HG03135 (cell line): ENCODE measurements around the gene CDK5R1.

Experiments
- ATAC-seq: cut with Tn5 transposase; IDR thresholded peaks from one replicate; pipeline ENCODE4 v1.9.1; 2021; ENCODE audit warnings: mild to moderate bottlenecking, moderate library complexity; ENCODE audit not compliant: unreplicated experiment

Gene CDK5R1

DNA sequence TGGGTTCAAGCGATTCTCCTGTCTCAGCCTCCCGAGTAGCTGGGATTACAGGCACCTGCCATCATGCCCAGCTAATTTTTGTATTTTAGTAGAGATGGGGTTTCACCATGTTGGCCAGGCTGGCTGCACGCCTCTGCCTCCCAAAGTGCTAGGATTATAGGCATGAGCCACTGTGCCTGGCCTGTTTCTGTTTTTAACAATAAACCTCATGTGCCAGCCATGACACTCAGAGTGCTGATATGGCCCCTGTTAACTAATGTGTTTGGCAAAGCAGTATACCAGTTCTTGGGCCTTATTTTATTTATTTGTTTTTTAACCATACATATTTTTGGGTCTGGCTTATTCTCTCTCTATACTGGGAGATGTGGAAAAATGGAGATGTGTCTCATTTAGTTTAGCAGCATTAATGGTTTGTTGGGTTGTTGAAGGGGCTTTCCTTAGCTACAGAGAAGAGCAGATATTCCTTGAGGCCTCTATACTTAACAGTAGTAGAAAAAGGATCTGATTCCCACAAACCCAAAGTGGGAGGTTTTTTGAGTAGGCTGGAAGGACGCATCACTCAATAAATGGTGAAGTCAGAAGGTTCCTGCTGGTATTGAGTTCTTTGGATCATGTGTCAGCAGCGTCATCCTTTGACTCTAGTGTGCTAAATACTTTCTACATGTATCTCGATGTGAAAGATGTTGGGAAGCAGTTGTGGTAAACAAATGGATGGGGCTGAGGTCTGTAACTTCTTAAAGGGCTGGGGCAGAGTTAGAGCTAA, 16.2 kb upstream of the CDK5R1 start:
- ATAC-seq: no peak

DNA sequence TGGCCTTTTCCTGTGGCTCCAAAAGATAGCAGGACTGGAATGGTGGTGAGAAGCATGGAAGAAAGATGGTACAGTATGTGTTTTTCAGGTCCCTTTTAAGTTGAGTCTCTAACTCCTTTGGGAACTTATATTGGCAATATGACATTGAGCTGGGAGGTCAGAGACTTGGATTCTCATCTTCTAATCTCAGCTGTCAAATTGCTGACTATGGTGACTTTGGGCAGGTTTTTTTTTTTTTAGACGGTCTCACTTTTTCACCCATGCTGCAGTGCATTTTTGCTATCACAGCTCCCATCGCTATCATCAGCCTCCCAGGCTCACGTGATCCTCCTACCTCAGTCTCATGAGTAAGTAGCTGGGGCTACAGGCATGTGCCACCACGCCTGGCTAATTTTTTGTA, 15.1 kb upstream of the CDK5R1 start:
- ATAC-seq: no peak

DNA sequence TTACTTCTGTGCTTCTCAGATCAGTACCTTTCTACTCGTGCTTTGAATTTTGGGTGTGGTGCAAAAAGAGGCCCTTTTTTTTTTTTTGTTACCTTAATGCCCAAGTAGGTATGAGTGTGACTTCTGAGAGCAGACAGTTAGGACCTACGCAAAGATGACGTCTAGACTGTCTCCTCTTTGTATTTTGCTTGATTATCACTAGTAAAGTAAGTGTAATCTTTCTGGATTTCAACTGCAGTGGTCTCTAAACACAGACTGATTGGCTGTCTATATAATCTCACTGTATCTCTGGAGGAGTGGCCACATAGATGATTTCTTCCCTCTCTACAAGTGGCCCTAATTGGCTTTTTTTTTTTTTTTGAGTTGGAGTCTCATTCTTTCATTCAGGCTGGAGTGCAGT, 11.5 kb upstream of the CDK5R1 start:
- ATAC-seq: no peak

DNA sequence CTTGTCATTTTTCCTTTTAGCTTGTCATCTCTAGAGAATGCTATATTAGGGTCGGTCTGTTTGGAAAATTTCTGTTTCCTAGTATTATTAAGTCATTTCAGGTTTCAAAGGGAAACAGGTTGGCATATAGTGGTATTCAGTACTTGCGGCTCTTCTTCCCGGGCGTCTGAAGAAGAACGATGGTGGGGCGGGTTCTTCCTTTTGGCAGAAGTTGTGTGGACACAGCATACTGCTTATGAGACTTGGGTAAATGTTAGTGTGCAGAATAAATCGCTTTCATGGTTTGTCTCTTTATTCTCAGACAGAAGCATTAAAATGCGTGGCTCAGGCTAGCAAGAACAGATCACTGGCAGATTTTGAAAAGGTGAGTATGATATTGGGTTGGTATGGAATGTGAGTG, 9.6 kb upstream of the CDK5R1 start:
- ATAC-seq: no peak

DNA sequence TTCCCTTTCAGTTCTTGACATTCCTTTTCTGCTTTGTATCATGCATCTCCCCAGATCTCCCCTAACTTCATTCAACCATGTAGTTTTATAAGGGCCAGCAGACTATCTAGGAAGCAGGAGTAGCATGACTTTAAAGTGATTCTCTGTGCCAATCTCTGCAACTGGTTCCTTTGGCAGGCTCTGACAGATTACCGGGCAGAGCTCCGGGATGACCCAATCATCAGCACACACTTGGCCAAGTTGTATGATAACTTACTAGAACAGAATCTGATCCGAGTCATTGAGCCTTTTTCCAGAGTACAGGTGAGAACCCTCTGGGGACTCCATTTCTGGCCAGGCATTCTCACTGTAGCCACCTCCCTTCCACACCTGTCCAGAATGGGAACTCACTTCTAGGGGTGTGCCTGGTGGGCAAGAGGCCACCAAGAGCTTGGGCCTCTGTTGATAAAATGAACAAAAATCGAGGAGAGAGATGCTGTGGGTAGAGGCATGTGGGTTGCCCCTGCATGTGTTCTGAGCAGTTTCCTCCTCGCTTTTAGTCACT, 7.6 kb upstream of the CDK5R1 start:
- ATAC-seq: no peak

DNA sequence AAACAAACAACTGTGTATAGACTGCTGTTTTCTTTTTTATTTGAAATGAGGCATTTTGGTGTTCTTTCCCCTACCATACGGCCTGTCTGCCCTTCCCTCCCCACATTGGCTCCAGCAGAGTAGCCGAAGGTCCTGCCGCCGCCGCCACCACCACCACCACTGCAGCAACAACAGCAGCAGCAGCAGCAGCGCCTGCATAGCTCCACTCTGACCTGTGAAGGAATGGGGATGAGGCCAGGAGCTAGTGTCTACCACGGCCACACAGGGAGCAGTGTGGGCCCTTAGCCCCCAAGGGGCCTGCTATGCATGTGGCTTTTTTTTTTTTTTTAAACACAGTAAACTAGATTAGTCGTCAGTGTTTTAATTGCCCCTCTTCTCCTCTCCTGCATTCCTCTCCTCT, 5.6 kb upstream of the CDK5R1 start:
- no peak for ATAC-seq

DNA sequence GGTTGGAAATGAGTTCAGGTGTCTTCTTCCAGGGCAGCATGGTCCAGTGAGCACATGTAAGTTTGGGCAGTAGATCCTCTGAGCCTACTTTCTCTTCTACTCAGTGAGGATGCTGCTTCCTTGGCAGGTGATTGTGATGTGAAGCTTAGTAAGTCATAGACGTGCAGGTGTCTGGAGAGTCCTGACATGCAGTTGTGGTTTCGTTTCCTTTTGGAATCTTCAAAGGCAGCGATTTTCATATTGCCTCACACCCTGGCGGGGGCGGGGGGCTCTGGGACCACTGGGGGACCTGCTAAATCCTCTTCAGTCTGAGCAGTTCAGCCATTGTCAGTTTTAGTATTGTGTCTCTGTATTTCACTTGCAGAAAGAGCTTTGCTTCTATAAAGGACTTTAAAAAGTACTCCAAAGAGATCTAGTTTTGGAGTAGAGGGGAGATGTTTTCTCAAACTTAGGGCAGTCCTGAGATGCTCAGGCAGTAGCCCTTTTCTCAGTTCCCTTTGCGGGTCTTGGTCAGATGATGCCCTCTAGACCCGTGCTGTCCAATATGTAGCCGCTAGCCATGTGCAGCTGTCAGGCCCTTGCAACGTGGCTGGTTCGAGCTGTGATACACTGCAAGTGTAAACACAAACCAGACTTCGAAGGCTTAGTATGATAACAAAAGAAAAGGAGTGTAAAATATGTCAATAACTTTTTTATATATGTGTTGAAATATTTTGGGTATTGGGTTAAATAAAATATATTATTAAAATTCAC, 4.0 kb upstream of the CDK5R1 start:
- ATAC-seq: no peak

DNA sequence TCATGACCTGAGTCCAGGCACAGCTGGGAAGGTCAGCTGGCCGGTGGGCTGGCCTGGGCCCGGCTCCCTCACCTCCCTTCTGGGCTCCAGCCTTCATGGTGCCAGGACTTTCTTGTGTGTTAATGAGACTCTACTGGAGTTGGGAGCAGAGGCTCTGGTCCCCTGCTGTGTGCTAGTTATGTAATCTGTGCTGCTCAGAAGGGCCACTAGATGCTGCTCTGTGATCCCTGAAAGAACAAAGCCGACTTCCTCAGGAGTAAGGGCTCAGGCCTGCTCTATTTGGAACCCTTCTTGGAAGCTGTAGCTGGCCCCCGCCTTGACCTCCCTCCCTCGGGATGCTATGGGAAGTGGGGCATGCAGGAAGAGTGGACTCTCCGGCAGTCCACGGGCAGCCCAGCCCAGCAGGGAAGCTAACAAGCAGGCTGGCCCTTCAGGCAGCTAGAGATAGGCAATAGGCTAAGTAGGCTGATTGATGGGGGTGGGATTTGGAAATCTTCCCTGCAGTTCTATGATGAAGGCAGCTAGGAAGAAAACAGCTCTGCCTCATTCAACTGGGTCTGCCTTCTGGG, 3.3 kb upstream of the CDK5R1 start:
- ATAC-seq: no peak

DNA sequence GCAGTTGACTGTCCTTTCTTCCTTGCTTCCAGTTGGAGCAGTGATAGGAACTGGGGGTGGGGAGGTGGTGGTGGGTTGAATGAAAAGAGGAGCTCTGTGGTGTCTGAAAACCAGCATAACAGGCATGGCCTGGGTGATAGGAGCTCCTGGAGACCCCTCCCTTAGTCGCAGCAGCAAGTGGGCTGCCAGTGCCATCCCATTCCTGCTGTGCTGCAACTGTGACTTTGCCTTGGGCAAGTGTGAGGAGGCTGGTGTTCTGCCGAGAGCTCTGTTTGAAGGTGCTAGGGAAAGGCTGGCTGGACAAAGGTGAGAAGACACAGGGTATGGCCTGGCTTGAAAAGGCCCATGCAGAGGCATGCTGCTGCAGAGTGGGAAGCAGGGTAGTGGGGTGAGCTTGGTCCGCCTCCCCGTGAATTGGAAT, 2.7 kb upstream of the CDK5R1 start:
- ATAC-seq: no peak

DNA sequence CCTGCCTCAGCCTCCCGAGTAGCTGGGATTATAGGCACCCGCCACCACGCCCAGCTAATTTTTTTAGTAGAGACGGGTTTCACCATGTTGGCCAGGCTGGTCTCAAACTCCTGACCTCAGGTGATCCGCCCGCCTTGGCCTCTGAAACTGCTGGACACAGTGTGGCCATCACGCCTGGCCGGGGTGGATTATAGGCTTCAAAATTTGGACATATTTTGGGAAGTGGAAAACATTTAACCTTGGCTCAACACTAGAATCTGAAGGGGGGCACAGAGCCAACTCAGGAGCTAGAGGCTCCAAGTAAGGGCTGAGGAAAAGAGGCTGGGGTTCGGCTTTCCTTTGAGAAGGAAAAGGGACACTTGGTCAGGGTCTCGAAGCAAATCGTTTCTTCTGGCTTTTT, 2.2 kb upstream of the CDK5R1 start:
- ATAC-seq: no peak

DNA sequence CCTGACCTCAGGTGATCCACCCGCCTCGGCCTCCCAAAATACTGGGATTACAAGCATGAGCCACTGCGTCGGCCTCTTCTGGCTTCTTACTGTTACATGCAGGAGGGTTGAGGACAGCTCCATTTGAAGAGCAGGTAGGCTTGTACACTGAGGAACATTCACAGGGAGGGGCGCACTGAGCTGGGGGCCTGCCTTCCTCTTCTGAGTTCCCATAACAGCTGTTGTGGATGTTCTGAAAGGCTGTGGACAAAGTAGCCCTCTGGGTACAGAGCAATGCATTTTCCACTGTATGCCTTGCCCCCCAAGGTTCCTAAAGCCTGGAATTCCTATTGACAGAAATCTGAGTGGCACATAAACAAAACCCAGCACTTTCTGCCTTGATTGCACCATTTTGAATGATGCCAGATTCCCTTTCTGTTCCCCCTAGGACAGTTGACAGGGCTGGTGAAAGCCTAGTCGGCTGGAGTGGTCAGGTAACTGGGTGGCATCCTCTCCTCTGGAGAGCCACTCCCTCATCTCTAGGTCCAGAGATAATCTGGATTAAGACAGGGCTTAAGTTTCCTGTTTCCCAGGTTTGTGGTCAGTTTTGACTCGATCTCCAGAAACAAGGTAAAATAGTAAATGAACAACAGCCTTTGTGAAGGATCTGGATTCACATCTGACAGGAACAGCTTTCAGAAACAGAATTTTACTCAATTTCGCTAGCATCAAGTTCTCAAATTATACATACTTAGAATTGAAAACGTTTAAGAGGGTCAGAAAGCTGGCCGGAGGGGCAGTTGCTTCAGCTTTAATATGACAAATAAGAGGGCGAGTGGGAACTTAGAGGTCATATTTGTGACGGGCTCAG, 1.3 kb upstream of the CDK5R1 start:
- no peak for ATAC-seq

DNA sequence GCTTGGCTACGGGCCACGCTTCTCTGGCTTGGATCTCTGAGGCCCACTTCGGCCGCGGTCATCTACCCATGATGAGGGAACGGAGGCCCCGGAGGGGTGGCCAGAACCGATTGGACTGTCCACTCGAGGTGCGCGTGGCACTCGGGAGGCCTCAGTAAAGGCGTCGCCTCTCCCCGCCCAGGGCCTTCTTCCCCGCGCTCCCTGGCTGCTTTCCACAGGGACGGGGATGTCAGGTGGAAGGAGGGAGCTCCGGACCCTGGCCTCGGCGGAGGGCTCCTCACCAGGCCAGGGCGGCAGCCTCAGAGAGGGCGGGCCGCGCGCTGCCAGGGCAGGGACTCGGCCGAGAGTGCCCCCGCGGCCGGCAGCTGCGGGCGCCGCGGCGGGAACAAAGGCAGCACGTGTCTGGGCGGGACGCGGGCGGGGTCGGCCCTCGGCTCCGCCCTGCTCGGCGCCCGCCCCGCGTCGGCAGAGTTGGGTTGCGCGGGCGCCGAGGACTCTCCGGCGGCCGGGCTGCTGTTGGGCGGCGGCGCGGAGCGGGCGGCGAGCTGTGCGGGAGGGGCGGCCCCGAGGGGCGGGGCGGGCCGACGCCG, 587 bp upstream of the CDK5R1 start:
- ATAC-seq: peak; percentile 50

DNA sequence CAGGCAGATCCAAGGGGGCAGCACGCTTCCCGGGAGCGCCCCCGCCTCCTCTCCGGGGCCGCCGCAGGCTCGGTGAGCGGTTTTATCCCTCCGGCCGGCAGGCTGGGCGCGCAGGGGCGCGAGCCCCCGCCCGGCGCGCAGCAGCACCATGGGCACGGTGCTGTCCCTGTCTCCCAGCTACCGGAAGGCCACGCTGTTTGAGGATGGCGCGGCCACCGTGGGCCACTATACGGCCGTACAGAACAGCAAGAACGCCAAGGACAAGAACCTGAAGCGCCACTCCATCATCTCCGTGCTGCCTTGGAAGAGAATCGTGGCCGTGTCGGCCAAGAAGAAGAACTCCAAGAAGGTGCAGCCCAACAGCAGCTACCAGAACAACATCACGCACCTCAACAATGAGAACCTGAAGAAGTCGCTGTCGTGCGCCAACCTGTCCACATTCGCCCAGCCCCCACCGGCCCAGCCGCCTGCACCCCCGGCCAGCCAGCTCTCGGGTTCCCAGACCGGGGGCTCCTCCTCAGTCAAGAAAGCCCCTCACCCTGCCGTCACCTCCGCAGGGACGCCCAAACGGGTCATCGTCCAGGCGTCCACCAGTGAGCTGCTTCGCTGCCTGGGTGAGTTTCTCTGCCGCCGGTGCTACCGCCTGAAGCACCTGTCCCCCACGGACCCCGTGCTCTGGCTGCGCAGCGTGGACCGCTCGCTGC, 832 bp downstream of the CDK5R1 start:
- ATAC-seq: no peak

DNA sequence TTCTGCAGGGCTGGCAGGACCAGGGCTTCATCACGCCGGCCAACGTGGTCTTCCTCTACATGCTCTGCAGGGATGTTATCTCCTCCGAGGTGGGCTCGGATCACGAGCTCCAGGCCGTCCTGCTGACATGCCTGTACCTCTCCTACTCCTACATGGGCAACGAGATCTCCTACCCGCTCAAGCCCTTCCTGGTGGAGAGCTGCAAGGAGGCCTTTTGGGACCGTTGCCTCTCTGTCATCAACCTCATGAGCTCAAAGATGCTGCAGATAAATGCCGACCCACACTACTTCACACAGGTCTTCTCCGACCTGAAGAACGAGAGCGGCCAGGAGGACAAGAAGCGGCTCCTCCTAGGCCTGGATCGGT, 1.4 kb downstream of the CDK5R1 start:
- ATAC-seq: no peak

DNA sequence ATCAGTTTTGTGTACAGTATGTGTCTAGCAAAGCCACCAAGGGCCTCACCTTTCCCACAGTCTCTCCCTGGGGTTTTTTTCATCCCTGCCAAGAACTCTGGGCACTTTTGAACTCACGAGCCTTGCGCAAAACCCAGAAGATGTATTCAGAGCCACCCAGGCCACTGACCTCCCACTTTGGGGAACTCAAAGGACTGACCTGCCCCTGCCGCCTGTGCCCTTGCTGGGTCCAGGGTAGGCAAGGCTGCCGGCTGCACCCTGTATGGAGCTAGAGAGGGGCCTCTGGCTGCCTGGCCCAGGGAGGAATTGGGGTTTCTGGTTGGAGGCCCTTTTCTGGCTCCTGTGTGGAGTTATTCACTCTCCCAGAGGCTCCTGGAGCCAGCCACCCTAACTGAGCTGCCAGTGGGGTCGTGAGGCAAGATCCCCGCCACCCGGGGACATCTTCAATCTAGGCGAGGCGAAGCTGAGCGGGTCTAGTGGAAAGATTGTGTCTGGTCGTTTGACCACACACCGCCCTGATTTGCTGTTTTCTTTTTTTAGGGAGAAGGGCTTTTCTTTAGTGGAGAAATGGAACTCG, 1.9 kb downstream of the CDK5R1 start:
- no peak for ATAC-seq

DNA sequence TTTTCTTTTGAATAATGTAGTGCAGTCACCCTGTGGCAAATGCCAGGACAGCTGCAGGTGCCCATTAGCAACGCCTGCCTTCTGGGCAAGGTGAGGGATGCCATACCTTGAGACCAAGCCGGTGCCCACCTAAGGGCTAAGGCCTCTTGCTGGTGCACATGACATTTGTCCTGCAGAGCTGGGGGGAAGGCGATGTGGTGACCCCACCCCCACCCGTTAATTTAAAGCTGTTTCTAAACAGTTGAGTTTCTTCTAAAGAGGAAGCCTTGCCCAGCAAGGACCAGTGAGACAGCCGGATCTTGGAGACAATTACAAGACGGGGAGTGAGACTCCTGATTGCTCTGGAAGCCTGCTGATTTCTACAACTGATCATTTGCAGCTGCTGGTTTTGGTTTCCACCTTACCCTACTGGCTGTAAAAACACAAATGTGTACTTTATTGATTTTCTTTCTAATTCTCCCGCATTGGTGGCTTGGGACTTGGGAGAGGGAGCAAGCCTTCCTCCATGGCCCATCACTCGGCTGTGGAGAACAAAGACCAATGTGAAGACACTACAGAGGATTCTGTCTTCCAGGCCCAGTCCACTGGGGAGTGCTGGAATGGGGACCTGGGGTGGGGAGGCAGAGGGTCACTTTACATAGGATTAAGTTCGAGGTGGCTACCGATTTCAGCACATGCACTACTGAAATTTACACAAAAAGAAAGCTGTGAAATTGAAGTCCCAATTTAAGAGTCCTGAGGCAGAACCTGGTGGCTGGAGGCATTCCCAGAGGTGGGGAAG, 2.7 kb downstream of the CDK5R1 start:
- ATAC-seq: no peak

DNA sequence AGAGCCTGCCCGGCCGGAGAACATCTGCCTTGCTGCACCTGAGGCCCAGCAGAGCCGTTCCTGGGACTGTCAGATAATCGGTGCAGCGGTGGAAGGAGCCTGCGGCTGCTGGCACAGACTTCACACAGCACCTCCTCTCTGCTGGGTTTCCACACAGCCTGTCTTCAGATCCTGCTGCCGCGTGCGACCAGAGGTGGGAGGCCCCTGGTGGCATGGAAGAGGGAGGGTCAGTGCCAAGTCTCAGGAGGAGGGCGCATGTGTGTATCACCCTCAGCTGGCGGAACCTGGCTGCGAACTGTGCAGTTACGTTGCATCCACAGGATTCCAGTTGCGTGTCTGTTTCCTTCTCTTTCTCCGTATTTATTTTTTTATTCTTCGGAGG, 3.3 kb downstream of the CDK5R1 start:
- ATAC-seq: no peak

DNA sequence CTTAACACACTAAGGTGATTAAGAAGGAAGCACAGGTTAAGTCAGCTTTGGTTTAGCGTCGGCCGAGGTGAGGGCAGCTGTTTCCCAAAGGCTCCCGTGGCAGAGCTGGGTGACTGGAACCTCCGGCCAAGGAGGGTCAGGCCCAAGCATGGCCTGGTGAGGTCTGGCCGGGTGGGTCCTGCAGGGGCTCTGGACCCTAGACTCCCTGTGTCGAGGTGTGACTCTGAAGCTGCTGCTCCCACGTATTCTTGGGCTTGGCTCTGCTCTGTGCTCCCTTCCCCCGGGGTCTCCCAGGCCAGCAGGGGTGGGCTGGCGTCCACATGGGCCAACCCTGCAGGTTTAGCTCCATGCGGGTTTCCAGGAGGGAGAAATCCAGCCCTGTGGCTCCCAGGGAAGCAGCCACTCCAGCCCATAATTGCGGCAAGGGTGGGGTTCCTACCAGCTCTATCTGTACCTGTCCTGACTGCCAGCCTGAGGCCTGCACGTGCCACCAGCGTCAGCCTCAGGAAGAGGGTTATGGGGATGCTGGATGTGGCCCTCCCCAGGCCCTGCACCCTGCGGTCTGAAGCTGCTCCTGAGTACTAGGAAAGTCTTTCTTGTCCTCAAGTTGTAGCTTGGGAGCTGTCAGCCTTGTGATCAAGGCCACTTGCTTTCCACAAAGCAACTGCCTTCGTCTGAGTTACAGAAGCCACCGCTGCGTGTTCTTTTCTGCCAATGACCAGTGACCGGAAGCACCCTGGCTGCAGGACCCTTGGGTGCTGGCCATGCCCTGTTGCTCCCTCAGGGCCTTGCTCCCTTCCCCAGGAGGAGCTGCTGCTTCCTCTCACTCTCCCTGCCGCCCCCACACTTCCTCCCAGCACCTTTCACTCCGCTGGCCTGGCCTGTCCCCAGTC, 4.8 kb downstream of the CDK5R1 start:
- ATAC-seq: no peak
